Measurements from ENCODE around the gene E2F8.
"Not testable (repeated sequence)": the region's sequence is repeated elsewhere in the genome, so short reads cannot be mapped to it uniquely, and the experiment has no call there.

Gene E2F8, protein sequence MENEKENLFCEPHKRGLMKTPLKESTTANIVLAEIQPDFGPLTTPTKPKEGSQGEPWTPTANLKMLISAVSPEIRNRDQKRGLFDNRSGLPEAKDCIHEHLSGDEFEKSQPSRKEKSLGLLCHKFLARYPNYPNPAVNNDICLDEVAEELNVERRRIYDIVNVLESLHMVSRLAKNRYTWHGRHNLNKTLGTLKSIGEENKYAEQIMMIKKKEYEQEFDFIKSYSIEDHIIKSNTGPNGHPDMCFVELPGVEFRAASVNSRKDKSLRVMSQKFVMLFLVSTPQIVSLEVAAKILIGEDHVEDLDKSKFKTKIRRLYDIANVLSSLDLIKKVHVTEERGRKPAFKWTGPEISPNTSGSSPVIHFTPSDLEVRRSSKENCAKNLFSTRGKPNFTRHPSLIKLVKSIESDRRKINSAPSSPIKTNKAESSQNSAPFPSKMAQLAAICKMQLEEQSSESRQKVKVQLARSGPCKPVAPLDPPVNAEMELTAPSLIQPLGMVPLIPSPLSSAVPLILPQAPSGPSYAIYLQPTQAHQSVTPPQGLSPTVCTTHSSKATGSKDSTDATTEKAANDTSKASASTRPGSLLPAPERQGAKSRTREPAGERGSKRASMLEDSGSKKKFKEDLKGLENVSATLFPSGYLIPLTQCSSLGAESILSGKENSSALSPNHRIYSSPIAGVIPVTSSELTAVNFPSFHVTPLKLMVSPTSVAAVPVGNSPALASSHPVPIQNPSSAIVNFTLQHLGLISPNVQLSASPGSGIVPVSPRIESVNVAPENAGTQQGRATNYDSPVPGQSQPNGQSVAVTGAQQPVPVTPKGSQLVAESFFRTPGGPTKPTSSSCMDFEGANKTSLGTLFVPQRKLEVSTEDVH

DNA sequence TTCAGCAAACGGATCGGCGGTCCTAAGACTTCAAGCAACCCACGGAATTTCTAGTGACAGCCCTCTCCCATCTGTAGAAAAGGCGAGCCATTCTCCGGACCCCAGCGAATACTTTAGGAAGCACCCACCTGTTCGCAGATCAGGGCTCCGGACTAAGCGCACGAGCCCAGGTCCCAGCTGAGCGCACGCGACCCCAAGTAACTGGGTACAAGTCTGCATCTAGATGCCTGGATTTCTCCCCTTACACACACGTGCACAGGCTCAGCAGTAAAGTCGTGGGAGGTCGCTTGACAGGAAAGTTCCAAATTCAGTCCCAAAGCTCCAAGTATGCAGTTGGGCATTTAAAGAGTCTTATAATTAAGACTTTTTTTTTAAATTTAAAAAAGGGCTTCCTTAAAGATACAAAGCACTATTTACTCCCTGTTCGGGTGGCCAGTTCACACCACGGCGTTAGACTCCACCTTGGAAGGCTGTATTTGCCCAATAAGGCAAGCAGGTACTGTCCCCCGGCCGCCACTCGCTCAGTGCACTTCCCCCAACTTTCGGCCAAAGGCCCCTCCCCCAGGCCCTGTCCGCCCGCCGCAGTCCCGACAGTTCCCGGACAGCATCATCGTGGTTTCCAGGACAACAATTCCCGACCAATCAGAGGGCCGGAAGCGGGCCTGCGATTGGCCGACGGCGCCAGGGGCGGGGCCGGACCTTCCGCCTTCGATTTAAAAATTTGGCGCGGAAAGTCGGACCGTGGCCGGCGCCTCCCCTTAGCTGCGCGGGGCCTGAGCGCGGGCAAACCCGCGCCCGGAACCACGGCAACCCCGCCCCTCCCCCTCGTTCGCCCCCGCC is at the start of gene E2F8:
TSS of gene E2F8 (minus strand) at position 526 of the 840 bp plus-strand sequence. CDS start 824 bp downstream, outside the sequence.
- Mint-ChIP-seq H3K27me3 (peaks cover 53% of the 10 kb centered on the region), H3K36me3 (ENCODE audit: low read depth) (peaks cover 42% of the 10 kb centered on the region), H3K4me3 (peak within 1 kb of the TSS; percentile 88), H3K4me1 (ENCODE audit: low read depth) (peaks cover 12% of the 10 kb centered on the region), H3K9me3 (no peaks in the 10 kb centered on the region), H3K27ac (peak within 1 kb of the TSS; percentile 79)
- peak; percentile 88 for DNase-seq

- Mint-ChIP-seq H3K9me3 (no peaks in the 10 kb centered on the region), H3K4me3 (no peak overlapping the region), H3K36me3 (ENCODE audit: low read depth) (no peaks in the 10 kb centered on the region), H3K27ac (no peak overlapping the region), H3K4me1 (ENCODE audit: low read depth) (no peaks in the 10 kb centered on the region), H3K27me3 (peaks cover 20% of the 10 kb centered on the region)
- no peak for DNase-seq
Measured at GRCh38 chr11:19290356-19290755, 49.6 kb upstream of the E2F8 start.

DNA sequence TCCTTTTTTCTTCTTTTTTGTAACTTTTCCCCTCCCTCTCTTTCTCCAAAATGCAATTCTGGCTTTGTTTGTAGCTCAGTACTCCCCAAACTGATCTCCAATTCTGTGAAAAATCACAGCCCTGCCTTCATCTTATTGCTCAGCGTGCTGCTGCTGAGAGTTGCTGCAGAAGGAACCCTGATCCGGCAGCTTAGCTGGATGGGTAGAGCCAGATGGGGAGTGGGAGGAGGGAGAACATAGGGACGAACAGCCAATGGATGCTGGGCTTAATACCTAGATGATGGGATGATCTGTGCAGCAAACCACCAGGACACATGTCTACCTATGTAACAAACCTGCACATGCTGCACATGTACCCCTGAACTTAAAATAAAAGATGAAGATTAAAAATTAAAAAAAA is 47.5 kb upstream of the E2F8 start:
- H3K4me1 Mint-ChIP-seq (ENCODE audit: low read depth) = peaks cover 10% of the 10 kb centered on the region
- H3K27me3 Mint-ChIP-seq = peaks cover 9% of the 10 kb centered on the region
- no peaks in the 10 kb centered on the region for H3K36me3 Mint-ChIP-seq (ENCODE audit: low read depth)
- H3K9me3 Mint-ChIP-seq = no peaks in the 10 kb centered on the region
- DNase-seq = no peak
- no peak overlapping the region for H3K27ac Mint-ChIP-seq
- H3K4me3 Mint-ChIP-seq = no peak overlapping the region

DNA sequence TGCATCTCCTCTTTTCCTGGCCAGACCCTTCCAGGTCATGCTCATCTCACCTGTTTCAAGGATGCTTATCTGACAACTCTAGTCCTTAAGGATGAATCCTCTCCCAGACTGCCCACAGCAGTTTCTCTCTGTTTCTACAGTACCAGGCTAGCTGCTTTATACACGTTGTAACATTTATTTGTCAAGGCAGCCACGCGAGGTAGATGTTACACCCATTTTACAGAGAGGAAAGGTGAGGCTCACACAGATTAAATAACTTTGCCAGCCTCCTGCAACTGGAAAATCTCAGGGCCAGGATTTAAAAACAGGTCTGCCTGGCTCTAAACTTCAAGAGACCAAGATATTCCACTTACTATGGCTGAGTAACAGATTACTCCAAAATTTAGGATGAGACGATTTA is 45.7 kb upstream of the E2F8 start:
- Mint-ChIP-seq H3K9me3 (no peaks in the 10 kb centered on the region), H3K36me3 (ENCODE audit: low read depth) (no peaks in the 10 kb centered on the region), H3K27ac (no peak overlapping the region), H3K4me3 (no peak overlapping the region), H3K27me3 (peaks cover 6% of the 10 kb centered on the region), H3K4me1 (ENCODE audit: low read depth) (peaks cover 10% of the 10 kb centered on the region)
- DNase-seq = no peak

GRCh38 chr11:19284881-19285280 is 44.1 kb upstream of the E2F8 start:
- peaks cover 6% of the 10 kb centered on the region for H3K27me3 Mint-ChIP-seq
- no peaks in the 10 kb centered on the region for H3K9me3 Mint-ChIP-seq
- H3K4me1 Mint-ChIP-seq (ENCODE audit: low read depth) = peaks cover 10% of the 10 kb centered on the region
- H3K4me3 Mint-ChIP-seq = no peak overlapping the region
- no peaks in the 10 kb centered on the region for H3K36me3 Mint-ChIP-seq (ENCODE audit: low read depth)
- no peak overlapping the region for H3K27ac Mint-ChIP-seq
- DNase-seq = no peak

GRCh38 chr11:19283991-19284390 is 43.2 kb upstream of the E2F8 start:
- Mint-ChIP-seq H3K4me3 (no peak overlapping the region), H3K36me3 (ENCODE audit: low read depth) (no peaks in the 10 kb centered on the region), H3K9me3 (no peaks in the 10 kb centered on the region), H3K27ac (no peak overlapping the region), H3K4me1 (ENCODE audit: low read depth) (peaks cover 10% of the 10 kb centered on the region), H3K27me3 (peaks cover 6% of the 10 kb centered on the region)
- no peak for DNase-seq

DNA sequence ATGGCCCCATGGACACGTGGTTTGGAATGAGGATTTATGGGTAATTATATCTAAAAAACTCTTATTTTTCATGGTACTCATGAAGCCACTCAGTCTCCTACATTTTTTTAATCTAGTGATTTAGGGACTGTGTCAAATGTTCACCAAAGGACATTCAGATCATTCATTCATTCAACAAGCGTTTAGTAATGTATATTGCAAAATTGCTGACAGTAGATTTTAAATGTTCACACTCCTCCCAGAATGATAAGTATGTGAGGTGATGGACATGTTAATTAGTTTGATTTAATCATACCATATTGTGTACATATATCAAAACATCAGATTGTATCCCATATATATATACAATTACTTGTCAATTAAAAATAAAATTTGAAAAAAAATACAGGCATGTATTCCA is 40.8 kb upstream of the E2F8 start:
- Mint-ChIP-seq H3K27ac (no peak overlapping the region), H3K9me3 (no peaks in the 10 kb centered on the region), H3K4me1 (ENCODE audit: low read depth) (peaks cover 10% of the 10 kb centered on the region), H3K4me3 (no peak overlapping the region), H3K36me3 (ENCODE audit: low read depth) (no peaks in the 10 kb centered on the region), H3K27me3 (peaks cover 6% of the 10 kb centered on the region)
- DNase-seq = no peak

DNA sequence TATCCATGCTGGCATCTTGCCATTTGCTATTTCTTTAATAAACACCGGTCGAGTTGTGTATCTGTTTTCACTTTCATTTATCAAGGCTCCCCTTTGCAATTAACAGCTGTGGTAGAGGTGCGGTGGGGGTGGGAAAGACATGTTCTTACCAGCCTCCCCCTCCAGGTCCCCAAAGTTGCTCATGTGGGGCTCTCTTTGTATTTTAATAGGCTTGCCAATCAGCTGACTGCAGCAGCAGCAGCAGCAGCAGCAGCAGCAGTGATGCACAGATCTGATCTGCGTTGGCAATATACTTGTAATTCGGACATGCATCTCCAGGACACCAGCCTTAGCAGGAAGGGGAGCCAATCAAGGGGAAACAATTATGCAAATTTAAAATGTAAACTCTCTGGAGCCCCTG is 40.3 kb upstream of the E2F8 start:
- H3K27me3 Mint-ChIP-seq = peaks cover 6% of the 10 kb centered on the region
- peaks cover 10% of the 10 kb centered on the region for H3K4me1 Mint-ChIP-seq (ENCODE audit: low read depth)
- H3K36me3 Mint-ChIP-seq (ENCODE audit: low read depth) = no peaks in the 10 kb centered on the region
- no peak overlapping the region for H3K27ac Mint-ChIP-seq
- H3K9me3 Mint-ChIP-seq = no peaks in the 10 kb centered on the region
- no peak for DNase-seq
- no peak overlapping the region for H3K4me3 Mint-ChIP-seq

DNA sequence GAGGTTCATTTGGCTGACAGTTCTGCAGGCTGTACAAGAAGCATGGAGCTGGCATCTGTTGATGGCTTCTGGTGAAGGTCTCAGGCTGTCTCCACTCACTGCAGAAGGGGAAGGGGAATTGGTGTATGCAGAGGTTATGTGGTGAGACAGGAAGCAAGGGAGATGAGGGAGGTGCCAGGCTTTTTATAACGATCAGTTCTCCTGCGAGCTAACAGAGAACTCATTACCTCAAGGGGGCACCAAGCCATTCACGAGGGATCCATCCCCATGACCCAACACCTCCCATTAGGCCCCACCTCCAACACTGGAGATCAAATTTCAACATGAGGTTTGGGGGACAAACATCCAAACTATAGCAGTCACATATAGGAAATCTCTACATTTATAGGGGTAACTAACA is 38.7 kb upstream of the E2F8 start:
- Mint-ChIP-seq H3K27me3 (no peaks in the 10 kb centered on the region), H3K27ac (no peak overlapping the region), H3K36me3 (ENCODE audit: low read depth) (no peaks in the 10 kb centered on the region), H3K9me3 (no peaks in the 10 kb centered on the region), H3K4me3 (no peak overlapping the region), H3K4me1 (ENCODE audit: low read depth) (peaks cover 10% of the 10 kb centered on the region)
- no peak for DNase-seq

GRCh38 chr11:19276859-19277808 is 36.4 kb upstream of the E2F8 start:
- no peaks in the 10 kb centered on the region for H3K36me3 Mint-ChIP-seq (ENCODE audit: low read depth)
- no peak overlapping the region for H3K4me3 Mint-ChIP-seq
- no peak for DNase-seq
- H3K27me3 Mint-ChIP-seq = peaks cover 6% of the 10 kb centered on the region
- H3K27ac Mint-ChIP-seq = no peak overlapping the region
- H3K9me3 Mint-ChIP-seq = no peaks in the 10 kb centered on the region
- H3K4me1 Mint-ChIP-seq (ENCODE audit: low read depth) = no peaks in the 10 kb centered on the region

DNA sequence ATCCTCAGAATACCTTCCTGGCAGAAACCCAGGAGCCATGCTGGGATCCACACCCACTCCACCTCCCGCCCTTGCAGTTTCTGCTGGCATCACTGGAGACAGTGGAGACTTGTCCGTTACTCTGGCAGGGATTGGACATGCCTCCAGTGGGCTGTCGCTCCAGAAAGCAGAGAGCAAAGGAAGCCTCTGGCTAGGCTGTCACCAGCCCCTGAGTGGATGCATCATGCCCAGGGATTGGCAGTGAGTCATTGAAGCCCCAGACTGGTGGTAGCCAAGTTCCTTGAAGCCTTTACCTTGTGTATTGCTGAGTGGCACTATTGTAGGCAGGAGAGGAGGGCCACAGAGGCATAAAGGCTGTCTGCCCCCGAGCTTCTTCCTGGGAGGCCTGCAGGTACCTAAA is 34.8 kb upstream of the E2F8 start:
- no peaks in the 10 kb centered on the region for H3K9me3 Mint-ChIP-seq

GRCh38 chr11:19273219-19273618 is 32.5 kb upstream of the E2F8 start:
- not testable (repeated sequence) for H3K4me3 Mint-ChIP-seq; DNase-seq; H3K27ac Mint-ChIP-seq; H3K9me3 Mint-ChIP-seq; H3K4me1 Mint-ChIP-seq (ENCODE audit: low read depth); H3K36me3 Mint-ChIP-seq (ENCODE audit: low read depth)
- H3K27me3 Mint-ChIP-seq = peaks cover 37% of the 10 kb centered on the region

More for the DNA sequence above, 34.8 kb upstream of the E2F8 start:
- Mint-ChIP-seq H3K4me3 (no peak overlapping the region), H3K36me3 (ENCODE audit: low read depth) (no peaks in the 10 kb centered on the region), H3K4me1 (ENCODE audit: low read depth) (no peaks in the 10 kb centered on the region), H3K27me3 (peaks cover 21% of the 10 kb centered on the region), H3K27ac (no peak overlapping the region)
- DNase-seq = no peak

DNA sequence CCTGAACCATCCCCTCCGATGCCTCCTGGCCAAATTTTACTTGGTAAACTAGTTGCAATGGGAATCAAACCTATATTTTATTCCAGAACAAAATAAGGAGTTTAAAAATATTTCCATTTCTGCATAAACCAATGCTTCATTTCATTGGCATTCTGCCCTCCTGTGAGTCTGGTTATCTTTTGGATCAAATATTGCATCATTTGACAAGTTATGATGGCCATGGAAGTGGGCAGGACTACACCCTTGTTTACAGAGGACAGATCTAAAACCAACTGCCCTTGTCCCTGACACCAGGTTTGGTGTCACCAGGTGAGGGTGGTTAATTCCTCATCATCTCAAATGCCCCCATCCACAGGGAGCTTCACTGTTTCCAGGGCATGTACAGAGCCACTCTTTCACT is 28.2 kb upstream of the E2F8 start:
- Mint-ChIP-seq H3K9me3 (no peaks in the 10 kb centered on the region), H3K27ac (no peak overlapping the region), H3K4me1 (ENCODE audit: low read depth) (no peaks in the 10 kb centered on the region), H3K27me3 (peaks cover 51% of the 10 kb centered on the region), H3K4me3 (no peak overlapping the region), H3K36me3 (ENCODE audit: low read depth) (no peaks in the 10 kb centered on the region)
- no peak for DNase-seq
